ENCODE measurements around the gene TDRD12.

GRCh38 chr19:32709032-32709431 lies 10.5 kb upstream of the TDRD12 start:
- TF ChIP-seq CTCF (conservative IDR thresholded peaks at IDR 0.05) (no peak), EZH2 (IDR thresholded peaks at IDR 0.05; ENCODE audit: low read depth) (no peak)

Measured in PC-9 (cell line).